ENCODE data around the gene UMOD.

DNA sequence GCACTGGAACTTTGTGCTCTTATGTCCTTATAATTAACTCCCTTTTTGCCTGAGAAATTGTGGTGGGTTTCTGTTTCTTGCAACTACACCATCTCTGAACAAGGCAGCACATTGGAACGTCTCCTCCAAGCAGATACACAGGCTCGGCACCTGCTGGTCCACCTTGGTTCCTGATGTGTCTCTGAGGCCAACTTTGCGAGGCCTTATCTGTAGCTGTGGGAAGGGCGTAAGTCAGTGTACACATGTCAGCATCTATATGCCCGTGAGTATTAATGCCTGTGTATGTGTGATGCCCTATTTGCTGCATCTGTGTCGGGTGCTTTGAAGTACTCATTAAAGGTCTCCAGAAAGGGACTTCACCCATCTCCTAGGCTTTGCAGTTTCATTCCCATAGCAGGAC is 42.7 kb downstream of the UMOD start:
- TF ChIP-seq, protein P1, sequence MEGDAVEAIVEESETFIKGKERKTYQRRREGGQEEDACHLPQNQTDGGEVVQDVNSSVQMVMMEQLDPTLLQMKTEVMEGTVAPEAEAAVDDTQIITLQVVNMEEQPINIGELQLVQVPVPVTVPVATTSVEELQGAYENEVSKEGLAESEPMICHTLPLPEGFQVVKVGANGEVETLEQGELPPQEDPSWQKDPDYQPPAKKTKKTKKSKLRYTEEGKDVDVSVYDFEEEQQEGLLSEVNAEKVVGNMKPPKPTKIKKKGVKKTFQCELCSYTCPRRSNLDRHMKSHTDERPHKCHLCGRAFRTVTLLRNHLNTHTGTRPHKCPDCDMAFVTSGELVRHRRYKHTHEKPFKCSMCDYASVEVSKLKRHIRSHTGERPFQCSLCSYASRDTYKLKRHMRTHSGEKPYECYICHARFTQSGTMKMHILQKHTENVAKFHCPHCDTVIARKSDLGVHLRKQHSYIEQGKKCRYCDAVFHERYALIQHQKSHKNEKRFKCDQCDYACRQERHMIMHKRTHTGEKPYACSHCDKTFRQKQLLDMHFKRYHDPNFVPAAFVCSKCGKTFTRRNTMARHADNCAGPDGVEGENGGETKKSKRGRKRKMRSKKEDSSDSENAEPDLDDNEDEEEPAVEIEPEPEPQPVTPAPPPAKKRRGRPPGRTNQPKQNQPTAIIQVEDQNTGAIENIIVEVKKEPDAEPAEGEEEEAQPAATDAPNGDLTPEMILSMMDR (IDR thresholded peaks at IDR 0.05; ENCODE audit: poor library complexity), result no peak
- TF ChIP-seq EZH2 (IDR thresholded peaks at IDR 0.05; ENCODE audit: borderline replicate concordance) (no peak), EZH2phosphoT487 (IDR thresholded peaks at IDR 0.05; ENCODE audit: low read depth, severe bottlenecking, unreplicated experiment) (no peak)

Data from hepatocyte (in vitro differentiated cells).